B cell (primary cell): Measurements from ENCODE around the gene NSUN6. TPM values are rescaled to one million over a fixed set of nuclear protein-coding genes. Genes with fewer than 3 reads are reported as not detected.
"Not testable (repeated sequence)": the region's sequence is repeated elsewhere in the genome, so short reads cannot be mapped to it uniquely, and the experiment has no call there.

Experiments used
- ATAC-seq: fragments of 200-7000 bp; cut with Tn5 transposase; one replicate; pipeline ENCODE4 v1.10.0; 2021; ENCODE audit warnings: low read depth, mild to moderate bottlenecking, moderate number of reproducible peaks, moderate library complexity
- CTCF ChIA-PET: fragments of 350-600 bp; sonication (Branson Sonifier 250); formaldehyde crosslinking; loops from one replicate; lab custom pipeline; 2021; ENCODE audit warnings: antibody characterized with exemption, inconsistent platforms; lab: Charles Lee
- POLR2A ChIA-PET: fragments of 350-600 bp; sonication (Branson Sonifier 250); formaldehyde crosslinking; loops from one replicate; lab custom pipeline; 2021; ENCODE audit warnings: antibody characterized with exemption; lab: Charles Lee
- DNase-seq: peaks from one replicate; pipeline ENCODE4 v3.0.0; 2013
- H2AFZ ChIP-seq: 2 replicates; pipeline ENCODE4 v1.6.1; 2012; ENCODE audit warnings: mild to moderate bottlenecking, low read depth, low read length; ENCODE audit not compliant: insufficient read depth, poor library complexity, severe bottlenecking
- H3K27ac ChIP-seq, 2 donors: 1 replicate in 1 of 2; 2 replicates in 1 of 2; pipeline ENCODE4 v1.5.1; 2012 to 2013; ENCODE audit warnings: low read length in 2 of 2, mild to moderate bottlenecking in 2 of 2, moderate library complexity in 1 of 2
- H3K27me3 ChIP-seq, 4 experiments: fragments of 200-600 bp in 1 of 4; sonication (generic) in 1 of 4; replicated peaks in 1 of 4; 1 replicate in 2 of 4; 2 replicates in 2 of 4; pipeline versions ENCODE4 v1.6.1 to v1.7.0; 2013 to 2016; ENCODE audit warnings: low read length in 3 of 4, mild to moderate bottlenecking in 2 of 4, mixed read lengths in 1 of 4, moderate library complexity in 1 of 4; ENCODE audit not compliant: insufficient read depth in 4 of 4, control insufficient read depth in 3 of 4; ENCODE audit errors: control extremely low read depth in 1 of 4
- H3K36me3 ChIP-seq, 2 experiments: replicated peaks in 1 of 2; 1 replicate in 1 of 2; 2 replicates in 1 of 2; pipeline versions ENCODE4 v1.6.1 to v1.7.1; 2013; ENCODE audit warnings: low read length in 1 of 2; ENCODE audit not compliant: insufficient read depth in 2 of 2, control insufficient read depth in 1 of 2; ENCODE audit errors: control extremely low read depth in 1 of 2, extremely low read depth in 1 of 2
- H3K4me1 ChIP-seq, 2 donors: fragments of 200-600 bp in 1 of 2; sonication (generic) in 1 of 2; 1 replicate in 1 of 2; 2 replicates in 1 of 2; pipeline versions ENCODE4 v1.5.1 to v1.6.1; 2013 to 2017; ENCODE audit warnings: low read length in 2 of 2; ENCODE audit not compliant: control insufficient read depth in 2 of 2, insufficient read depth in 2 of 2
- H3K4me2 ChIP-seq: replicated peaks from 2 replicates; pipeline ENCODE3; 2012; ENCODE audit warnings: mild to moderate bottlenecking, low read depth, low read length; ENCODE audit not compliant: poor library complexity, severe bottlenecking
- H3K4me3 ChIP-seq, 5 experiments: fragments of 200-600 bp in 1 of 5; sonication (generic) in 1 of 5; 1 replicate in 3 of 5; 2 replicates in 2 of 5; pipeline versions ENCODE4 v1.5.1 to v1.7.0; 2011 to 2016; ENCODE audit warnings: low read length in 4 of 5, mild to moderate bottlenecking in 4 of 5, low read depth in 2 of 5, control low read depth in 1 of 5, moderate library complexity in 1 of 5; ENCODE audit not compliant: insufficient read depth in 1 of 5; ENCODE audit errors: control extremely low read depth in 1 of 5, extremely low read depth in 1 of 5
- H3K79me2 ChIP-seq: fragments of 200-600 bp; sonication (generic); one replicate; pipeline ENCODE4 v1.6.0; 2016; ENCODE audit warnings: low read length; ENCODE audit not compliant: control insufficient read depth, insufficient read depth
- H3K9ac ChIP-seq: fragments of 200-600 bp; sonication (generic); 2 replicates; pipeline ENCODE4 v1.6.1; 2017; ENCODE audit warnings: mild to moderate bottlenecking, low read length, moderate library complexity
- H3K9me3 ChIP-seq, 3 donors: one replicate each; pipeline versions ENCODE4 v1.6.1 to v1.7.1; 2013; ENCODE audit warnings: low read length in 2 of 3; ENCODE audit not compliant: control insufficient read depth in 2 of 3, insufficient read depth in 1 of 3; ENCODE audit errors: control extremely low read depth in 1 of 3
- H4K20me1 ChIP-seq: 2 replicates; pipeline ENCODE4 v1.6.0; 2012; ENCODE audit warnings: mild to moderate bottlenecking, low read length; ENCODE audit not compliant: insufficient read depth, control insufficient read depth, poor library complexity, severe bottlenecking
- H3K27ac Mint-ChIP-seq: one replicate; pipeline ENCODE4 v1.8.0; 2021; ENCODE audit warnings: mixed read lengths
- H3K27me3 Mint-ChIP-seq: one replicate; pipeline ENCODE4 v1.8.0; 2021; ENCODE audit warnings: mixed read lengths
- H3K4me1 Mint-ChIP-seq: one replicate; pipeline ENCODE4 v1.8.0; 2021; ENCODE audit warnings: mixed read lengths
- H3K4me3 Mint-ChIP-seq: one replicate; pipeline ENCODE4 v1.8.0; 2021; ENCODE audit warnings: mixed read lengths
- H3K9me3 Mint-ChIP-seq: one replicate; pipeline ENCODE4 v1.8.0; 2022; ENCODE audit warnings: mixed read lengths; ENCODE audit not compliant: insufficient read depth
- EZH2 ChIP-seq: IDR thresholded peaks from 2 replicates; pipeline ENCODE4 v1.6.1; 2012; ENCODE audit warnings: borderline replicate concordance, low read depth, mild to moderate bottlenecking, moderate library complexity, low read length; ENCODE audit not compliant: insufficient read depth, poor library complexity, severe bottlenecking
- WGBS: methylation state at CpG from one replicate; pipeline ENCODE4 v1.1.5; 2013; ENCODE audit warnings: missing lambda C conversion rate; ENCODE audit not compliant: insufficient coverage; 5-methylcytosine and 5-hydroxymethylcytosine counted together
- intact Hi-C: fragments of 100-400 bp; cut with micrococcal nuclease; formaldehyde crosslinking; loops from one replicate; pipeline ENCODE4 v1.10.0; 2022
- polyA plus RNA-seq: library from polyadenylated mRNA; depleted of rRNA; stranded (reverse); fragments of >200 nt; gene quantifications from 2 replicates; pipeline ENCODE4 v1.2.3, GENCODE V29; 2012
- total RNA-seq, 2 donors: library from RNA; stranded (reverse); fragments of 120-200 nt in 1 of 2; gene quantifications; 1 replicate in 1 of 2; 2 replicates in 1 of 2; pipeline versions ENCODE4 v1.2.3 to v1.2.4, GENCODE V29; 2013 to 2022
- TF ChIP-seq, protein P1 (sequence below): fragments of 200-600 bp; IDR thresholded peaks from one replicate; pipeline ENCODE4 v1.8.0; 2022; ENCODE audit warnings: antibody characterized with exemption, mild to moderate bottlenecking

NSUN6 gene
- total and polyA plus RNA-seq, 2 donors (not counting 1 experiment from before 2014, with no cell fraction given) = 13.4 to 27.9 TPM

DNA sequence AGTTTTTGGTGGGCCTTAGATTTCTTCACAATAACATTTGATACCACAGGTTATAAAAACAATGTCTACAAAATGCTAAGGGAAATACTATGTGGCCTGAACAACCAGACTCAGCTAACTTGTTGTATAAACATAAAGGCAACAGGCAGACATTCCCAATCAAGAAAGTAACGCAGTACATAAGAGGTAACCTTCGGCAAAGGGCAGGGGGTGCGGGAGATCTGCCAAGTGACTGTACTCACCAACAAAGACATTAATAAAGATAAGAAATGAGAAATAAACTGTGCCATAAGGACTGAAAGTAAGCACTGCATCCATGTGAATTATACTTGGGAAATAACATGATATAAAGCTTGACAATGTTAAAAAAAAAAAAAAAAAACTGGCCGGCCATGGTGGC, 15.4 kb downstream of the NSUN6 start:
- Histone ChIP-seq H3K4me1 (no peaks in the 10 kb centered on the region), H3K27ac (no peak overlapping the region), H3K4me3 (no peak overlapping the region), H2AFZ (no peak overlapping the region), H4K20me1 (no peaks in the 10 kb centered on the region), H3K79me2 (no peaks in the 10 kb centered on the region), H3K9ac (no peak overlapping the region), H3K36me3 (no peaks in the 10 kb centered on the region), H3K4me2 (no peak overlapping the region), H3K9me3 (no peaks in the 10 kb centered on the region), H3K27me3 (no peaks in the 10 kb centered on the region)
- CTCF ChIA-PET = no interaction called here
- Mint-ChIP-seq H3K27me3 (no peaks in the 10 kb centered on the region), H3K9me3 (no peaks in the 10 kb centered on the region), H3K27ac (no peak overlapping the region), H3K4me3 (no peak overlapping the region), H3K4me1 (no peaks in the 10 kb centered on the region)
- intact Hi-C loops = no loop called here
- no CpG with 5 or more reads among the region's 4 CpGs for WGBS
- TF ChIP-seq, protein P1, sequence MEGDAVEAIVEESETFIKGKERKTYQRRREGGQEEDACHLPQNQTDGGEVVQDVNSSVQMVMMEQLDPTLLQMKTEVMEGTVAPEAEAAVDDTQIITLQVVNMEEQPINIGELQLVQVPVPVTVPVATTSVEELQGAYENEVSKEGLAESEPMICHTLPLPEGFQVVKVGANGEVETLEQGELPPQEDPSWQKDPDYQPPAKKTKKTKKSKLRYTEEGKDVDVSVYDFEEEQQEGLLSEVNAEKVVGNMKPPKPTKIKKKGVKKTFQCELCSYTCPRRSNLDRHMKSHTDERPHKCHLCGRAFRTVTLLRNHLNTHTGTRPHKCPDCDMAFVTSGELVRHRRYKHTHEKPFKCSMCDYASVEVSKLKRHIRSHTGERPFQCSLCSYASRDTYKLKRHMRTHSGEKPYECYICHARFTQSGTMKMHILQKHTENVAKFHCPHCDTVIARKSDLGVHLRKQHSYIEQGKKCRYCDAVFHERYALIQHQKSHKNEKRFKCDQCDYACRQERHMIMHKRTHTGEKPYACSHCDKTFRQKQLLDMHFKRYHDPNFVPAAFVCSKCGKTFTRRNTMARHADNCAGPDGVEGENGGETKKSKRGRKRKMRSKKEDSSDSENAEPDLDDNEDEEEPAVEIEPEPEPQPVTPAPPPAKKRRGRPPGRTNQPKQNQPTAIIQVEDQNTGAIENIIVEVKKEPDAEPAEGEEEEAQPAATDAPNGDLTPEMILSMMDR = no peak
- no peak for TF ChIP-seq EZH2
- ATAC-seq = no peak
- POLR2A ChIA-PET = no interaction called here
- DNase-seq = no peak

DNA sequence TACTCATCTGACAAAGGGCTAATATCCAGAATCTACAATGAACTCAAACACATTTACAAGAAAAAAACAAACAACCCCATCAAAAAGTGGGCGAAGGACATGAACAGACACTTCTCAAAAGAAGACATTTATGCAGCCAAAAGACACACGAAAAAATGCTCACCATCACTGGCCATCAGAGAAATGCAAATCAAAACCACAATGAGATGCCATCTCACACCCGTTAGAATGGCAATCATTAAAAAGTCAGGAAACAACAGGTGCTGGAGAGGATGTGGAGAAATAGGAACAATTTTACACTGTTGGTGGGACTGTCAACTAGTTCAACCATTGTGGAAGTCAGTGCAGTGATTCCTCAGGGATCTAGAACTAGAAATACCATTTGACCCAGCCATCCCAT, 18.9 kb downstream of the NSUN6 start:
- ATAC-seq, H3K4me1 ChIP-seq, H3K79me2 ChIP-seq, H2AFZ ChIP-seq, H3K27me3 Mint-ChIP-seq, H3K27me3 ChIP-seq, POLR2A ChIA-PET, CTCF ChIA-PET, H3K4me3 ChIP-seq, DNase-seq, H3K4me1 Mint-ChIP-seq, H3K27ac Mint-ChIP-seq, H3K9ac ChIP-seq, H3K4me3 Mint-ChIP-seq, H4K20me1 ChIP-seq, H3K9me3 ChIP-seq, H3K9me3 Mint-ChIP-seq, H3K27ac ChIP-seq, intact Hi-C loops, H3K36me3 ChIP-seq, H3K4me2 ChIP-seq: not testable (repeated sequence)
- WGBS = no CpG with 5 or more reads among the region's 3 CpGs

DNA sequence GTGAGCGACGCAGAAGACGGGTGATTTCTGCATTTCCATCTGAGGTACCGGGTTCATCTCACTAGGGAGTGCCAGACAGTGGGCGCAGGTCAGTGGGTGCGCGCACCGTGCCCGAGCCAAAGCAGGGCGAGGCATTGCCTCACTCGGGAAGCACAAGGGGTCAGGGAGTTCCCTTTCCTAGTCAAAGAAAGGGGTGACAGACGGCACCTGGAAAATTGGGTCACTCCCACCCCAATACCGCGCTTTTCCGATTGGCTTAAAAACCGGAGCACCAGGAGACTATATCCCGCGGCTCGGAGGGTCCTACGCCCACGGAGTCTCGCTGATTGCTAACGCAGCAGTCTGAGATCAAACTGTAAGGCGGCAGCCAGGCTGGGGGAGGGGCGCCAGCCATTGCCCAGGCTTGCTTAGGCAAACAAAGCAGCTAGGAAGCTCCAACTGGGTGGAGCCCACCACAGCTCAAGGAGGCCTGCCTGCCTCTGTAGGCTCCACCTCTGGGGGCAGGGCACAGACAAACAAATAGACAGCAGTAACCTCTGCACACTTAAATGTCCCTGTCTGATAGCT, 23.9 kb downstream of the NSUN6 start:
- Mint-ChIP-seq H3K4me1 (peaks cover 10% of the 10 kb centered on the region), H3K4me3 (peak overlapping the region; percentile 89), H3K27ac (peak overlapping the region; percentile 79)
- CTCF ChIA-PET, H3K9me3 ChIP-seq, ATAC-seq, H3K27me3 Mint-ChIP-seq, H3K4me1 ChIP-seq, H3K27me3 ChIP-seq, H4K20me1 ChIP-seq, H3K79me2 ChIP-seq, H3K9me3 Mint-ChIP-seq, H3K36me3 ChIP-seq: not testable (repeated sequence)
- peak overlapping the region; percentile 46 for H3K4me2 ChIP-seq
- peak overlapping the region; percentile 25 to 69 (median 58) for H3K4me3 ChIP-seq
- intact Hi-C loops = loop anchor here (2.0 kb wide), 1 partner anchor 23 kb away; the partner anchor contains the start of gene NSUN6
- DNase-seq = peak; percentile 62
- peak overlapping the region; percentile 79 for H2AFZ ChIP-seq
- peak overlapping the region; percentile 5 to 46 for H3K27ac ChIP-seq
- POLR2A ChIA-PET = interaction anchor here (0.6 kb wide), 1 partner anchor 103 kb away, joined by 12 read pairs; no protein-coding TSS in a partner anchor
- peak overlapping the region; percentile 72 for H3K9ac ChIP-seq
- 3% methylated on average over 25 of the region's 25 CpGs for WGBS
